Natural killer cell (primary cell): ENCODE data around the gene ADAMTS19. TPM values are rescaled to one million over a fixed set of nuclear protein-coding genes. Genes with fewer than 3 reads are reported as not detected.

ENCODE experiments used
- ATAC-seq, 3 donors: fragments of 150-1000 bp in 2 of 3; fragments of 200-7000 bp in 1 of 3; cut with Tn5 transposase; 1 replicate in 1 of 3; 2 replicates in 2 of 3; pipeline ENCODE4 v1.10.0; 2021; ENCODE audit warnings: mild to moderate bottlenecking in 2 of 3, moderate library complexity in 2 of 3
- DNase-seq, 2 donors: peaks; one replicate each; pipeline versions ENCODE4 v3.0.0 to v3.0.0-alpha.2; 2013 to 2021; ENCODE audit warnings: mixed read lengths in 1 of 2
- H3K27ac ChIP-seq: one replicate; pipeline ENCODE4 v1.5.1; 2013; ENCODE audit warnings: mild to moderate bottlenecking, low read length
- H3K27me3 ChIP-seq: one replicate; pipeline ENCODE4 v1.6.1; 2013; ENCODE audit warnings: low read length; ENCODE audit not compliant: control insufficient read depth, insufficient read depth
- H3K36me3 ChIP-seq: one replicate; pipeline ENCODE4 v1.6.1; 2013; ENCODE audit warnings: low read length; ENCODE audit not compliant: control insufficient read depth, insufficient read depth
- H3K4me1 ChIP-seq: one replicate; pipeline ENCODE4 v1.6.1; 2013; ENCODE audit warnings: low read length; ENCODE audit not compliant: control insufficient read depth, insufficient read depth
- H3K4me3 ChIP-seq: one replicate; pipeline ENCODE4 v1.5.1; 2013; ENCODE audit warnings: low read length
- H3K9me3 ChIP-seq: one replicate; pipeline ENCODE4 v1.6.1; 2013; ENCODE audit warnings: low read length; ENCODE audit not compliant: control insufficient read depth, insufficient read depth
- H3K27ac Mint-ChIP-seq, 2 donors: one replicate each; pipeline ENCODE4 v1.8.0; 2022; ENCODE audit warnings: mild to moderate bottlenecking in 2 of 2, mixed read lengths in 2 of 2, moderate library complexity in 1 of 2
- H3K27me3 Mint-ChIP-seq, 2 donors: one replicate each; pipeline ENCODE4 v1.8.0; 2022; ENCODE audit warnings: low read depth in 2 of 2, mixed read lengths in 2 of 2
- H3K36me3 Mint-ChIP-seq: one replicate; pipeline ENCODE4 v1.8.0; 2022; ENCODE audit warnings: mixed read lengths
- H3K4me1 Mint-ChIP-seq, 2 donors: one replicate each; pipeline ENCODE4 v1.8.0; 2022; ENCODE audit warnings: mixed read lengths in 2 of 2
- H3K4me3 Mint-ChIP-seq: one replicate; pipeline ENCODE4 v1.8.0; 2022; ENCODE audit warnings: mild to moderate bottlenecking, moderate library complexity, mixed read lengths
- H3K9me3 Mint-ChIP-seq, 2 donors: one replicate each; pipeline ENCODE4 v1.8.0; 2022; ENCODE audit warnings: mixed read lengths in 2 of 2
- WGBS: methylation state at CpG from one replicate; pipeline ENCODE4 v1.1.7; 2013; ENCODE audit warnings: missing lambda C conversion rate; ENCODE audit not compliant: insufficient coverage; 5-methylcytosine and 5-hydroxymethylcytosine counted together
- intact Hi-C: fragments of 100-400 bp; cut with micrococcal nuclease; formaldehyde crosslinking; loops from one replicate; pipeline ENCODE4 v1.14.2; 2022
- total RNA-seq, 4 donors: library from RNA; stranded (reverse); fragments of 120-200 nt in 1 of 4; gene quantifications; one replicate each; pipeline versions ENCODE4 v1.2.3 to v1.2.4, GENCODE V29; 2013 to 2022
- TF ChIP-seq, protein P1 (sequence below): fragments of 200-600 bp; IDR thresholded peaks from one replicate; pipeline ENCODE4 v1.8.0; 2022; ENCODE audit warnings: antibody characterized with exemption

Gene ADAMTS19
- total RNA-seq, 3 donors from 2014 or later (not counting 1 experiment from before 2014, with no cell fraction given): not detected

DNA sequence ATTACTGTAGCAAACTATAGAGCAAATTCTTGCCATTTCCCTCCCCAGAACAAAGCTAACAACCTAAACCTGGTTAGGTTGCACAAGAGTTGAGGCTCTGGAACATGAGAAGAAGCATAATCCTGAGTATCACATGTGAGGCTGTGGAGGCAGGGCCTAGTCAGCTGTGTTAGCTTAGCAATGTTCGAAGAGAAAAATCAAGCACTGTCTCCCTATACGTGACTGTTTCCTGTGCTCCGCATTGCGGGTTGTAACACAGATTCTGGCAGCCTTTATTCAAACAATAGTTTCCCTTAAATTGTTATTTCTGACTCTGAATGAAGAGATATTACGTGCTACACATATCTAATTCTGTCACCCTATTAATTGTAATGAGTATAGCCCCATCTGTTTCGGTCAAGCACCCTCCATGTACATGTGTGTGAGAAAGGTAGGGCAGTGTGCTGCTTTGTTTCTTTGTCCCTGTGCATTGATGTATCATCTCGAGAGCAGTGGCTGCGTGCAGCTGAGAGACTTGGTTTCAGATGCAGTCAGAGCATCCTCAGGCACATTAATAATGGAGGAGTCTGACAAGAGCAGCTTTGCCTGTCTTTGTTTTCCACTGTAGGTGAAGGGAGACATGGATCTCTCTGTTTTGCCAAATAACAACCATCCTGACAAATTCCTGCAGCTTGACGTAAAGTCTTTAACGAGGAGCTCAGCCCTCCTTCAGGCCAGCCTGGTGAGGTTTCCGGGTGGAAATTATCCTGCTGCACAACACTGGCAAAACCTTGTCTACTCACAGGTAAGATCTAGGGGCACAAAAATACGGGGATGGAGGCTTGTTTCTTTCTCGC, 287.7 kb downstream of the ADAMTS19 start, which contains the start of gene MINAR2:
Gene MINAR2 (plus strand): TSS at position 523 of the 836 bp plus-strand sequence. CDS start 97 bp downstream, at position 620.
- WGBS: 87% methylated on average over 12 of the region's 13 CpGs
- Mint-ChIP-seq H3K4me3 (no peak within 1 kb of the TSS), H3K27ac (no peak within 1 kb of the TSS), H3K36me3 (no peaks in the 10 kb centered on the region), H3K27me3 (no peaks in the 10 kb centered on the region), H3K4me1 (no peaks in the 10 kb centered on the region), H3K9me3 (peaks cover 2 to 5% of the 10 kb centered on the region in 2 donors)
- intact Hi-C loops: no loop called here
- Histone ChIP-seq H3K27ac (no peak within 1 kb of the TSS), H3K36me3 (no peaks in the 10 kb centered on the region), H3K27me3 (no peaks in the 10 kb centered on the region), H3K9me3 (no peaks in the 10 kb centered on the region), H3K4me1 (no peaks in the 10 kb centered on the region), H3K4me3 (no peak within 1 kb of the TSS)
- ATAC-seq: no peak
- TF ChIP-seq, protein P1, sequence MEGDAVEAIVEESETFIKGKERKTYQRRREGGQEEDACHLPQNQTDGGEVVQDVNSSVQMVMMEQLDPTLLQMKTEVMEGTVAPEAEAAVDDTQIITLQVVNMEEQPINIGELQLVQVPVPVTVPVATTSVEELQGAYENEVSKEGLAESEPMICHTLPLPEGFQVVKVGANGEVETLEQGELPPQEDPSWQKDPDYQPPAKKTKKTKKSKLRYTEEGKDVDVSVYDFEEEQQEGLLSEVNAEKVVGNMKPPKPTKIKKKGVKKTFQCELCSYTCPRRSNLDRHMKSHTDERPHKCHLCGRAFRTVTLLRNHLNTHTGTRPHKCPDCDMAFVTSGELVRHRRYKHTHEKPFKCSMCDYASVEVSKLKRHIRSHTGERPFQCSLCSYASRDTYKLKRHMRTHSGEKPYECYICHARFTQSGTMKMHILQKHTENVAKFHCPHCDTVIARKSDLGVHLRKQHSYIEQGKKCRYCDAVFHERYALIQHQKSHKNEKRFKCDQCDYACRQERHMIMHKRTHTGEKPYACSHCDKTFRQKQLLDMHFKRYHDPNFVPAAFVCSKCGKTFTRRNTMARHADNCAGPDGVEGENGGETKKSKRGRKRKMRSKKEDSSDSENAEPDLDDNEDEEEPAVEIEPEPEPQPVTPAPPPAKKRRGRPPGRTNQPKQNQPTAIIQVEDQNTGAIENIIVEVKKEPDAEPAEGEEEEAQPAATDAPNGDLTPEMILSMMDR: no peak
- DNase-seq: no peak

DNA sequence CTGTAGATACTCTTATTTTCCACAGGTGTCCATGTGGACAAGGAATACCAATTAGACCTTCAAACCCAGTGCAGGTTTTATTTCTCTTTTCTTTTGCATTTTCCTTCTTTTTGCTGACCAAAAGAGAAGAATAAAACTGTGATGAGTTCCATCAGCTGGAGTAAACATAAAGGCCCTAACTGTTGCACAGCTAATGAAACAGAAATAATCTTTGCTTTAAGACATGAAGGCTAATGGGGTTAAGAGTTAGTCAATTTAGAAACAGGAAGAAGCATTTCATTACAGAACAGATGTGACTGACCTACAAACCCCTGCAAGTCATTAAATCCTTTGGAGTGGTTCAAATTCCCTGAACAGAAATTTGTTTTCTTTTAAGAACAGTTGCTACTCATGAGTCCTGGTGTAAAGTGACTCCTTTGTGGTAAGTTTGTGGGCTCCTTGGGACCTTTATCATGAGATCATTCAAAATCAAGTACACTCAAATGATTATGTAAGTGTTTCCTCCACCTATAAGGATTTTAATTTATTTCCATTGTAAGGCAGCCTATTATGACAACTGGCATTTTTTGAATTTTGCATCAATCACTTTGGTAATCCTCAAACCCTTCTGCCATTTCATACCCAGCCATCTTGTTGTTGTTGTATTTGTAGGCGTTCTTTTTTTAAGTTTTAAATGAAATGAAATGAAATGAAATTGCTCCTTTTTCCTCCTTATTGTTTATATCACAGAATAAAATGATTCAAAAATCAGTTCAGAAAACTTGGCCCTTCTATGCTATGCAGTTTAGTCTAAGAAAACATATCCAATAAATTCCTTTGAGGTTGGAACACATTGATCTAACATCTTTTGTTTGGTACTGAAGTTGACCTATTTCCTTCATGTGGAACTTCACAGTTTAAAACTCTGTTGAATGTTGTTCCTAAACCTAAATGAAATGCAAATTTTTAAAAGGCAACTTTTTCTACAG, 289.1 kb downstream of the ADAMTS19 start:
- TF ChIP-seq, protein P1: no peak
- WGBS: no CpG with 5 or more reads among the region's 1 CpG
- no peaks in the 10 kb centered on the region for H3K36me3 Mint-ChIP-seq

DNA sequence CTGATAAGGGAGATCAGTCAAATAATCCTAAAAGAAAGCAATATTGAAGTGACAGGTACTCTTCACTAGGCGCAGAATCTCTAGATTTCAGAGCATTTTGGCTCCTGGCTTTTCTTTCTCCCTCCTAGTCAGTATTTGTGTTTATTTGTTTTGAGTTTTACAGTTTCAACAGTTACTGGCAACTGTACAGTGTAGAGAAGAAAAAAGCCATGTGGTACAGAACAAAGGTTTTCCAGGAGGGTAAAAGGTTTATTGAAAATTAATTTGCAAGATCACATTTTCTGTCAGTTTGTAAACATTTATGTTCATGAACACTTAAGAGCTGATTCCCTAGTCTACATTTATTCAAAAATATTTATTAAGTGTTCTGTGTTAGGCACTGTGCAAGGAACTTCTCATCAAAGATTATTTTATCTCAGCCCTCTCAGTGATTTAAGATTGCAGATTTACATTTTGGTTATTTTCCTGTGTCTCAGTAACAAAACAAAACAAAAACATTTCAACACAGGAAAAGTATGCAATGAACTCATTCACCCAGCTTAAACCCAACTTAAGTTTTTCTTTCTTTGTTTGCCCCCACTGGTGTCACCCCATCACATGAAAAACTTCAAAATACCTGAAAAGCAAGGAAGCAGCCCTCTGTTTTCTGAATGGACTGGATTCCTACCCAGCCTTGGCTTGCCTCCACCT, 300.7 kb downstream of the ADAMTS19 start:
- no peak overlapping the region for H3K4me3 ChIP-seq
- H3K4me3 Mint-ChIP-seq: no peak overlapping the region
- DNase-seq: no peak
- no peaks in the 10 kb centered on the region for H3K36me3 Mint-ChIP-seq
- WGBS: 100% methylated on average over 1 of the region's 1 CpG
- H3K27ac ChIP-seq: no peak overlapping the region
- intact Hi-C loops: no loop called here
- no peaks in the 10 kb centered on the region for H3K36me3 ChIP-seq
- H3K27me3 Mint-ChIP-seq: no peaks in the 10 kb centered on the region
- peaks cover 0 to 5% of the 10 kb centered on the region in 2 donors for H3K9me3 Mint-ChIP-seq
- H3K9me3 ChIP-seq: no peaks in the 10 kb centered on the region
- no peak for ATAC-seq
- no peaks in the 10 kb centered on the region for H3K4me1 ChIP-seq
- H3K4me1 Mint-ChIP-seq: no peaks in the 10 kb centered on the region
- H3K27ac Mint-ChIP-seq: no peak overlapping the region
- TF ChIP-seq, protein P1: no peak
- H3K27me3 ChIP-seq: no peaks in the 10 kb centered on the region

More for the DNA sequence above, 289.1 kb downstream of the ADAMTS19 start:
- no peak overlapping the region for H3K4me3 ChIP-seq
- H3K4me3 Mint-ChIP-seq: no peak overlapping the region
- no peaks in the 10 kb centered on the region for H3K4me1 Mint-ChIP-seq
- H3K9me3 ChIP-seq: no peaks in the 10 kb centered on the region
- peaks cover 2 to 8% of the 10 kb centered on the region in 2 donors for H3K9me3 Mint-ChIP-seq
- no peak overlapping the region for H3K27ac Mint-ChIP-seq
- no peak for DNase-seq
- intact Hi-C loops: no loop called here
- no peak for ATAC-seq
- H3K27ac ChIP-seq: no peak overlapping the region
- no peaks in the 10 kb centered on the region for H3K36me3 ChIP-seq
- no peaks in the 10 kb centered on the region for H3K4me1 ChIP-seq
- no peaks in the 10 kb centered on the region for H3K27me3 ChIP-seq
- no peaks in the 10 kb centered on the region for H3K27me3 Mint-ChIP-seq
